ENCODE measurements around the gene VAMP2. TPM values are rescaled to one million over a fixed set of nuclear protein-coding genes. Genes with fewer than 3 reads are reported as not detected.
A peak's percentile ranks its signal among the peaks of the same experiment; 100 is the strongest.

Gene VAMP2
- total and polyA plus RNA-seq, 9 of the 15 experiments (the other 6 are each of a cell fraction or from before 2014, with no cell fraction given) = 2.3 to 31.8 (median 6.0) TPM

GRCh38 chr17:8186787-8187516 lies 24.2 kb upstream of the VAMP2 start (continued):
- TF ChIP-seq POU5F1 (IDR thresholded peaks at IDR 0.05; ENCODE audit: borderline replicate concordance, low read depth, low read length, partially characterized antibody) (no peak), ZFPM2 (CRISPR knock-in tag; IDR thresholded peaks at IDR 0.05) (no peak), BRD9 (IDR thresholded peaks at IDR 0.05; ENCODE audit: low read depth, partially characterized antibody) (no peak), HCFC1 (IDR thresholded peaks at IDR 0.05; ENCODE audit: low read depth, low read length) (peak; percentile 27; the same call in 1 of the 2 replicates), ZFP30 (CRISPR knock-in tag; IDR thresholded peaks at IDR 0.05; ENCODE audit: borderline replicate concordance) (no peak), VEZF1 (CRISPR knock-in tag; IDR thresholded peaks at IDR 0.05) (no peak; the same call in 1 of the 2 replicates), TCF7L2 (IDR thresholded peaks at IDR 0.05; ENCODE audit: low read depth, low read length) (no peak), ZBTB2 (IDR thresholded peaks at IDR 0.05) (no peak), ZBTB5 (IDR thresholded peaks at IDR 0.05) (peak; percentile 81; the same call in 1 of the 2 replicates), ELF1 (tag; IDR thresholded peaks at IDR 0.05) (peak; percentile 54; the same call in 1 of the 2 replicates), MEIS2 (IDR thresholded peaks at IDR 0.05; ENCODE audit: partially characterized antibody) (no peak), ETV5 (CRISPR knock-in tag; IDR thresholded peaks at IDR 0.05; ENCODE audit: low read depth) (peak; percentile 19; the same call in 1 of the 2 replicates), FOS (IDR thresholded peaks at IDR 0.05; ENCODE audit: extremely low read depth, insufficient read length) (no peak), SLC30A9 (CRISPR knock-in tag; IDR thresholded peaks at IDR 0.05) (no peak), PURB (CRISPR knock-in tag; IDR thresholded peaks at IDR 0.05; ENCODE audit: low read depth) (no peak), BACH1 (tag; IDR thresholded peaks at IDR 0.05) (no peak), POLR2H (tag; IDR thresholded peaks at IDR 0.05; ENCODE audit: low read depth) (no peak), FOXM1 (IDR thresholded peaks at IDR 0.05; ENCODE audit: low read depth) (no peak), FOXM1 (CRISPR knock-in tag; IDR thresholded peaks at IDR 0.05; ENCODE audit: low read depth) (no peak), ZC3H4 (CRISPR knock-in tag; IDR thresholded peaks at IDR 0.05; ENCODE audit: borderline replicate concordance) (no peak), SAFB (IDR thresholded peaks at IDR 0.05; ENCODE audit: borderline replicate concordance, low read depth, low read length) (no peak), HMGN3 (IDR thresholded peaks at IDR 0.05; ENCODE audit: borderline replicate concordance, extremely low read depth, insufficient read length, low read depth, low read length) (no peak), TGIF2 (CRISPR knock-in tag; IDR thresholded peaks at IDR 0.05) (no peak), HNRNPK (IDR thresholded peaks at IDR 0.05; ENCODE audit: low read depth, low read length, poor library complexity, severe bottlenecking) (no peak)
